Vagina (tissue), 2 donors: ENCODE data around the gene CCDC177. TPM values are rescaled to one million over a fixed set of nuclear protein-coding genes. Genes with fewer than 3 reads are reported as not detected.
"Not testable (repeated sequence)": the region's sequence is repeated elsewhere in the genome, so short reads cannot be mapped to it uniquely, and the experiment has no call there.

Source experiments
- DNase-seq, 2 donors: peaks; one replicate each; pipeline ENCODE4 v3.0.0-alpha.2; 2017; ENCODE audit errors: extremely low spot score in 2 of 2
- H3K27ac ChIP-seq: fragments of 200-600 bp; sonication (generic); one replicate; pipeline ENCODE4 v1.5.1; 2019
- H3K27me3 ChIP-seq: fragments of 200-600 bp; sonication (generic); one replicate; pipeline ENCODE4 v1.5.1; 2019
- H3K36me3 ChIP-seq, 2 donors: fragments of 200-600 bp; sonication (generic); one replicate each; pipeline ENCODE4 v1.5.1; 2017 to 2019
- H3K4me1 ChIP-seq: fragments of 200-600 bp; sonication (generic); one replicate; pipeline ENCODE4 v1.5.1; 2019
- H3K4me3 ChIP-seq, 2 donors: fragments of 200-600 bp; sonication (generic); 1 replicate in 1 of 2; 2 replicates in 1 of 2; pipeline ENCODE4 v1.5.1; 2016 to 2019
- H3K9me3 ChIP-seq: fragments of 200-600 bp; sonication (generic); one replicate; pipeline ENCODE4 v1.5.1; 2019
- POLR2A ChIP-seq, 2 donors: fragments of 450-650 bp; IDR thresholded peaks; one replicate each; pipeline ENCODE4 v1.6.1; 2017; ENCODE audit warnings: antibody characterized with exemption in 2 of 2, mild to moderate bottlenecking in 2 of 2, moderate library complexity in 2 of 2
- POLR2AphosphoS5 ChIP-seq, 2 donors: sonication (generic); formaldehyde crosslinking; IDR thresholded peaks; one replicate each; pipeline ENCODE4 v1.9.0; 2017; ENCODE audit warnings: antibody characterized with exemption in 2 of 2, mild to moderate bottlenecking in 2 of 2, low read depth in 1 of 2; ENCODE audit not compliant: insufficient read depth in 1 of 2
- intact Hi-C: fragments of 100-400 bp; cut with DNase I; formaldehyde crosslinking; loops from one replicate; pipeline ENCODE4 v1.15.1; 2023
- total RNA-seq: library from RNA; depleted of rRNA; stranded (reverse); fragments of >200 nt; gene quantifications from one replicate; pipeline ENCODE4 v1.2.3, GENCODE V29; 2016
- TF ChIP-seq, protein P1 (sequence below), 3 experiments: fragments of 450-650 bp in 2 of 3; fragments of 200-600 bp in 1 of 3; sonication (generic) in 1 of 3; IDR thresholded peaks; one replicate each; pipeline ENCODE4 v1.5.1; 2017 to 2019; ENCODE audit warnings: antibody characterized with exemption in 3 of 3, mild to moderate bottlenecking in 2 of 3, moderate library complexity in 2 of 3

CCDC177 gene
- total RNA-seq, 1 donor from 2014 or later = not detected

DNA sequence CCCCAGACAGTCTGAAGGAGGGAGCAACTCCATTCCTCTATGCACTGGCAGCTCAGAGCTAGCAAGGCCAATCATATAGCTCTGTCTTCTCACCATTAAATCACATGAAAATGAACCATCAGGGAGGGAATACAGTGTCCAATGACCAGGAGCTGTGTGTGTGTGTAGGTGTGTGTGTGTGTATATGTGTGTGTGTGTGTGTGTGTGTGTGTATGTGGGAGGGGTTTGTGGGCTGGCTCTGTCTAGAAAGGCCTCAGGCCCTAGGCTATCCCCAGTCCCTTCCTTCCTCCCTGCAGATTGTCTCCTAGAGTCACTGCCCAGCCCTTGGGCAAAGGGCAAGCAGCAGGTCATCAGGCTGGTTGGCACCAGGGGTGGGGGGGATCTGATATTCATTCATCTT is 31.1 kb upstream of the CCDC177 start:
- Histone ChIP-seq H3K36me3 (no peaks in the 10 kb centered on the region), H3K4me1 (peaks cover 23% of the 10 kb centered on the region), H3K4me3 (no peak overlapping the region), H3K9me3 (no peaks in the 10 kb centered on the region), H3K27me3 (no peaks in the 10 kb centered on the region), H3K27ac (no peak overlapping the region)
- intact Hi-C loops = no loop called here
- TF ChIP-seq, protein P1, sequence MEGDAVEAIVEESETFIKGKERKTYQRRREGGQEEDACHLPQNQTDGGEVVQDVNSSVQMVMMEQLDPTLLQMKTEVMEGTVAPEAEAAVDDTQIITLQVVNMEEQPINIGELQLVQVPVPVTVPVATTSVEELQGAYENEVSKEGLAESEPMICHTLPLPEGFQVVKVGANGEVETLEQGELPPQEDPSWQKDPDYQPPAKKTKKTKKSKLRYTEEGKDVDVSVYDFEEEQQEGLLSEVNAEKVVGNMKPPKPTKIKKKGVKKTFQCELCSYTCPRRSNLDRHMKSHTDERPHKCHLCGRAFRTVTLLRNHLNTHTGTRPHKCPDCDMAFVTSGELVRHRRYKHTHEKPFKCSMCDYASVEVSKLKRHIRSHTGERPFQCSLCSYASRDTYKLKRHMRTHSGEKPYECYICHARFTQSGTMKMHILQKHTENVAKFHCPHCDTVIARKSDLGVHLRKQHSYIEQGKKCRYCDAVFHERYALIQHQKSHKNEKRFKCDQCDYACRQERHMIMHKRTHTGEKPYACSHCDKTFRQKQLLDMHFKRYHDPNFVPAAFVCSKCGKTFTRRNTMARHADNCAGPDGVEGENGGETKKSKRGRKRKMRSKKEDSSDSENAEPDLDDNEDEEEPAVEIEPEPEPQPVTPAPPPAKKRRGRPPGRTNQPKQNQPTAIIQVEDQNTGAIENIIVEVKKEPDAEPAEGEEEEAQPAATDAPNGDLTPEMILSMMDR (IDR thresholded peaks at IDR 0.05) = no peak
- TF ChIP-seq POLR2A (IDR thresholded peaks at IDR 0.05) (no peak), POLR2AphosphoS5 (IDR thresholded peaks at IDR 0.05; ENCODE audit: insufficient read depth in 1 of 2, low read depth in 1 of 2) (no peak)
- DNase-seq = no peak

GRCh38 chr14:69600304-69600891 is 25.7 kb upstream of the CCDC177 start:
- H3K27ac ChIP-seq = no peak overlapping the region
- no peak overlapping the region for H3K4me3 ChIP-seq
- intact Hi-C loops = loop anchor here (5.0 kb wide), 1 partner anchor 127 kb away; no protein-coding TSS in a partner anchor
- no peaks in the 10 kb centered on the region for H3K4me1 ChIP-seq
- no peak for DNase-seq
- H3K27me3 ChIP-seq = no peaks in the 10 kb centered on the region
- H3K36me3 ChIP-seq = no peaks in the 10 kb centered on the region
- TF ChIP-seq, protein P1 (IDR thresholded peaks at IDR 0.05) = no peak
- no peak for TF ChIP-seq POLR2AphosphoS5 (IDR thresholded peaks at IDR 0.05; ENCODE audit: insufficient read depth in 1 of 2, low read depth in 1 of 2)
- no peak for TF ChIP-seq POLR2A (IDR thresholded peaks at IDR 0.05)
- H3K9me3 ChIP-seq = no peaks in the 10 kb centered on the region

GRCh38 chr14:69599431-69599830 is 24.8 kb upstream of the CCDC177 start:
- H3K36me3 ChIP-seq, H3K4me3 ChIP-seq, H3K4me1 ChIP-seq, intact Hi-C loops, H3K27me3 ChIP-seq, H3K9me3 ChIP-seq, DNase-seq, H3K27ac ChIP-seq: not testable (repeated sequence)

GRCh38 chr14:69595336-69595735 is 20.7 kb upstream of the CCDC177 start:
- Histone ChIP-seq H3K36me3 (no peaks in the 10 kb centered on the region), H3K9me3 (no peaks in the 10 kb centered on the region), H3K27me3 (no peaks in the 10 kb centered on the region), H3K4me1 (peaks cover 12% of the 10 kb centered on the region), H3K4me3 (no peak overlapping the region), H3K27ac (no peak overlapping the region)
- TF ChIP-seq POLR2AphosphoS5 (IDR thresholded peaks at IDR 0.05; ENCODE audit: insufficient read depth in 1 of 2, low read depth in 1 of 2) (no peak), POLR2A (IDR thresholded peaks at IDR 0.05) (no peak)
- TF ChIP-seq, protein P1 (IDR thresholded peaks at IDR 0.05) = no peak
- intact Hi-C loops = no loop called here
- no peak for DNase-seq

DNA sequence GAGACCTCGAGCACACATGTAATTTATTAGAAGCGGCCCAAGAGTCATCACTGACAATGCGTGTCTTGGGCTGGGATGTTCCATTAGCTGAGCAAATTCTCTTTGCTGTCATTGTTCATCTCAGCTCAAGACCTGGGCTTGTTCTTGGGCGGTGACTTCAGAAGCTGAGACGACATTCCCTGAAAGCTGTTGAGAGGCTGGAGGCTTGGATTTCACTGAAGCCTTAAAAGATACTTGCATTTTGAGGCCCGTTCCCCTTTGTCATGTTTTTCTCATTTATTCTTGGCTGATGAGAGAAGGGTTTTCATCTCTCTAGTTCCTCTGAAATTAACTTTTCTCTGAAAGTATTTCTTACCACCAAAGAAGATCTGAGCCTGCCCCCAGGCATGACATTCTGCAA is 20.2 kb upstream of the CCDC177 start:
- Histone ChIP-seq H3K36me3 (no peaks in the 10 kb centered on the region), H3K4me3 (no peak overlapping the region), H3K27me3 (no peaks in the 10 kb centered on the region), H3K9me3 (no peaks in the 10 kb centered on the region), H3K27ac (no peak overlapping the region), H3K4me1 (peaks cover 12% of the 10 kb centered on the region)
- TF ChIP-seq POLR2A (IDR thresholded peaks at IDR 0.05) = no peak
- TF ChIP-seq POLR2AphosphoS5 (IDR thresholded peaks at IDR 0.05; ENCODE audit: insufficient read depth in 1 of 2, low read depth in 1 of 2) = no peak
- TF ChIP-seq, protein P1 (IDR thresholded peaks at IDR 0.05) = no peak
- no peak for DNase-seq
- intact Hi-C loops = no loop called here
